ENCODE results near the gene OR2A12.

The OR2A12 gene

DNA sequence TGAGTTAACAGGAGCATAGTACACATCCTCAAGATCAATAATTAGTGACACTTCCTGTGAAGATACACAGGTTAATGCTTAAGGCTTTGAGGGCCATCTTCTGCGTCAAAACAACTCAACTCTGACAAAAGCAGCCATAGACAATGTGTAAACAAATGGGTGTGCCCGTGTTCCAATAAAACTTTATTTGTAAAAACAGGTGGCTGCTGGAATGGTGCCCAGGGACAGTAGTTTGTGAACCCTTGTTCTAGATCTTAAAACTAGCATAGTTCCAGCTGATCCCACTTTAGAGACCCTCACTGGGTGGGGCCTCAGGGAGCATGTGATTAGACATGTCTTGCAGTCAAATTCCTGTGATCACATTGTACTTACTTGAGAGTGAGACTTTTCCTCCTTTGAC lies 44.7 kb downstream of the OR2A12 start:
- Histone ChIP-seq H3K36me3 (ENCODE audit: insufficient read depth, low read length) (no peaks in the 10 kb centered on the region), H3K4me3 (ENCODE audit: low read length) (no peak overlapping the region), H3K4me1 (ENCODE audit: insufficient read depth, low read length) (no peaks in the 10 kb centered on the region), H2AFZ (ENCODE audit: low read depth, low read length) (no peak overlapping the region), H3K9me3 (ENCODE audit: low read length) (no peaks in the 10 kb centered on the region), H3K27me3 (ENCODE audit: insufficient read depth, low read length) (no peaks in the 10 kb centered on the region)

DNA sequence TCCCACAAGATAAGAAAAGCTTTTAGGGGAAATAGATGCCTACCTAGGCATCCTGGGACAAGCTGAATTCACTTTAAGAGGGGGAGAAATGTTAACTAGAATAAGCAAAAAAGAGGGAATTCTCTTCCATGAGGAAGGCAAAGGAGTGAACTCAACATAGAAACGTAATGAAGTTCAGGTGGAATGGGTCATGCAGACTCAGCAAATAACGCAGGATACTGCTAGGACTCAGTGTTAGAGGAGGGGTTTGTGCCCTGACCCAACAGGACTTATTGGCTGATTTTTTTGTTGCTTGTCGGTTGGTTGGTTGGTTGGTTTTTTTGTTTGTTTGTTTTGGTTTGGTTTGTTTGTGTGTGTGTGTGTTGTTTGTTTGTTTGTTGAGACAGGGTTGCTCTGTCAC lies 46.2 kb downstream of the OR2A12 start:
- Histone ChIP-seq H2AFZ (ENCODE audit: low read depth, low read length) (no peak overlapping the region), H3K9me3 (ENCODE audit: low read length) (no peaks in the 10 kb centered on the region), H3K4me3 (ENCODE audit: low read length) (no peak overlapping the region), H3K36me3 (ENCODE audit: insufficient read depth, low read length) (no peaks in the 10 kb centered on the region), H3K27me3 (ENCODE audit: insufficient read depth, low read length) (no peaks in the 10 kb centered on the region), H3K4me1 (ENCODE audit: insufficient read depth, low read length) (no peaks in the 10 kb centered on the region)

DNA sequence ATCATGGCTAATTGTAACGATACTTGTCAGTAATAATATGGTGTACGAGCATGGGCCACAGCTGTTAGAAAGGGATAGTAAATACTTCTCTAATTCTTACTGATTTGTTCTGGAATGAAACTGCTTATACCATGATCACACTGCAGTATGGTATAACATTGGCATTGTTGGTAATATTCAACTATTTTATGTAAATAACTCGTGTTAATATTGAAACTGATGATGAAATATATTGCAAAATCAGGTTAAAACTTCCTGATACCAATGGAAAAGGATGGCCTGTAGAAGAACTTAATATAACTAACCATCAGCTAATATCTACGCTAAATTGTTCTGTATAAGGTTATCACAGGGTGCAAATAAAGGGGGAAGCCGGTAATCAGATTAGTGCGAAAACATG lies 47.2 kb downstream of the OR2A12 start:
- H3K36me3 ChIP-seq (ENCODE audit: insufficient read depth, low read length): no peaks in the 10 kb centered on the region
- H3K4me3 ChIP-seq (ENCODE audit: low read length): no peak overlapping the region
- H3K4me1 ChIP-seq (ENCODE audit: insufficient read depth, low read length): no peaks in the 10 kb centered on the region
- no peaks in the 10 kb centered on the region for H3K27me3 ChIP-seq (ENCODE audit: insufficient read depth, low read length)
- no peaks in the 10 kb centered on the region for H3K9me3 ChIP-seq (ENCODE audit: low read length)
- H2AFZ ChIP-seq (ENCODE audit: low read depth, low read length): no peak overlapping the region

DNA sequence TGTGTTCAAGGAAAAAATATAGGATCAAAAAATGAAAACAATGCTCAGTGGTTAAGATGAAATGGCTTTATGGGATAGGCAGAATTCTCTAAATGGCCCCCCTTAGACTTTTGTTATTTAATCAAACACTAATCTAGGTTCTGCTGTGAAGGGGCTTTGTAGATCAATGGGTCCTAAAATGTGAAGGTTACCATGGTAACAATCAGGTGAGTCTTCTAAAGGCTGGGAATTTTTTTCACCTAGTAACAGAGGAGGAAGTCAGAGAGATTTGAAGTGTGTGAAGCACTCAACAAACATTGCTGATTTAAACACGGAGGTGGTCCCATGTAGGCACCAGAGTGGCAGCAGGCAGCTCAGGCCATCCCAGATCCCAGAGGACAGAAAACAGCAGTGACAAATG lies 48.0 kb downstream of the OR2A12 start:
- Histone ChIP-seq H3K4me3 (ENCODE audit: low read length) (no peak overlapping the region), H3K36me3 (ENCODE audit: insufficient read depth, low read length) (no peaks in the 10 kb centered on the region), H3K27me3 (ENCODE audit: insufficient read depth, low read length) (no peaks in the 10 kb centered on the region), H3K4me1 (ENCODE audit: insufficient read depth, low read length) (no peaks in the 10 kb centered on the region), H3K9me3 (ENCODE audit: low read length) (no peaks in the 10 kb centered on the region), H2AFZ (ENCODE audit: low read depth, low read length) (no peak overlapping the region)

DNA sequence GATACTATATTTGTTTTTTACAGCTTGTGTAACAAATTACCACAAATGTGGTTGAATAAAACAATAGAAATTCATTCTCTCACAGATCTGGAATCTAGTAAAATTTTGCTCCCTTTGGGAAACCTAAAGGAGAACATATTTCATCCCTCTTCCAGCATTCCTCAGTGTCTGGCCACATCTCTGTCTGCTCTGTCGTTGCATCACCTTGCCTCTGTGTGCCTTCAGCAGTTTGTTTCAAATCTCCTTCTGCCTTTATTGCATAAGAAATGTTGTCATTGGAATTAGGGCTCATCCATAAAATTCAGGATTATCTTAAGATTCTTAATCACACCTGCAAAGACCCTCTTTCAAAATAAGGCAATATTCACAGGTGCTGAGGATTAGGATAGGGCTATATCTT lies 51.4 kb downstream of the OR2A12 start:
- Histone ChIP-seq H3K36me3 (ENCODE audit: insufficient read depth, low read length) (no peaks in the 10 kb centered on the region), H2AFZ (ENCODE audit: low read depth, low read length) (no peak overlapping the region), H3K4me3 (ENCODE audit: low read length) (no peak overlapping the region), H3K27me3 (ENCODE audit: insufficient read depth, low read length) (no peaks in the 10 kb centered on the region), H3K9me3 (ENCODE audit: low read length) (no peaks in the 10 kb centered on the region), H3K4me1 (ENCODE audit: insufficient read depth, low read length) (no peaks in the 10 kb centered on the region)

DNA sequence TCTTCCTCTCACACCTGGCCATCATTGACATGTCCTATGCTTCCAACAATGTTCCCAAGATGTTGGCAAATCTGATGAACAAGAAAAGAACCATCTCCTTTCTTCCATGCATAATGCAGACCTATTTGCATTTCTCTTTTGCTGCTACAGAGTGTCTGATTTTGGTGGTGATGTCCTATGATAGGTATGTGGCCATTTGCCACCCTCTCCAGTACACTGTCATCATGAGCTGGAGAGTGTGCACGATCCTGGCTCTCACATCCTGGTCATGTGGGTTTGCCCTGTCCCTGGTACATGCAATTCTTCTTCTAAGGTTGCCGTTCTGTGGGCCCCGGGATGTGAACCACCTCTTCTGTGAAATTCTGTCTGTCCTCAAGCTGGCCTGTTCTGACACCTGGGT lies 56.1 kb downstream of the OR2A12 start:
- no peaks in the 10 kb centered on the region for H3K36me3 ChIP-seq (ENCODE audit: insufficient read depth, low read length)
- H3K9me3 ChIP-seq (ENCODE audit: low read length): peaks cover 2% of the 10 kb centered on the region
- no peak overlapping the region for H3K4me3 ChIP-seq (ENCODE audit: low read length)
- no peaks in the 10 kb centered on the region for H3K27me3 ChIP-seq (ENCODE audit: insufficient read depth, low read length)
- H2AFZ ChIP-seq (ENCODE audit: low read depth, low read length): no peak overlapping the region
- H3K4me1 ChIP-seq (ENCODE audit: insufficient read depth, low read length): no peaks in the 10 kb centered on the region

DNA sequence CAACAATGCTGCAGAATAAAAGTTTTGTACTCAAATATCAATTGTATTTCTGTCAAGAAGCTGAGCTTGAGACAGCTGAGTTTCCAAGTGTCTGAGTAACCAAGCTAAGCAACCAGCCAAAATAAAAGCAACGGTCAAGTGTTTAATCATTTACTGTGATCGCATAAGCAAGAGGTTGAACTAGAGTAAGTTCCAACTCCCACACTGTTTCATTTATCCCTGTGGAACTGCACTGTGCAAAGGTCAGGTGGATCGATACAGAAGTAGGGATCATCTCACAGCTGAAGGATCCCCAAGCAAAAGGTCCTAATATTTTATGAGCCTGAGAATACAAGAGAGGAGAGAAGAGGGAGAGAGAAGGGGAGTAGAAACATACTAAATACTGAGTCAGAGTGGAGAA lies 58.3 kb downstream of the OR2A12 start:
- Histone ChIP-seq H3K9me3 (ENCODE audit: low read length) (peaks cover 5% of the 10 kb centered on the region), H3K4me3 (ENCODE audit: low read length) (no peak overlapping the region), H3K36me3 (ENCODE audit: insufficient read depth, low read length) (no peaks in the 10 kb centered on the region), H3K4me1 (ENCODE audit: insufficient read depth, low read length) (no peaks in the 10 kb centered on the region), H3K27me3 (ENCODE audit: insufficient read depth, low read length) (no peaks in the 10 kb centered on the region), H2AFZ (ENCODE audit: low read depth, low read length) (no peak overlapping the region)

DNA sequence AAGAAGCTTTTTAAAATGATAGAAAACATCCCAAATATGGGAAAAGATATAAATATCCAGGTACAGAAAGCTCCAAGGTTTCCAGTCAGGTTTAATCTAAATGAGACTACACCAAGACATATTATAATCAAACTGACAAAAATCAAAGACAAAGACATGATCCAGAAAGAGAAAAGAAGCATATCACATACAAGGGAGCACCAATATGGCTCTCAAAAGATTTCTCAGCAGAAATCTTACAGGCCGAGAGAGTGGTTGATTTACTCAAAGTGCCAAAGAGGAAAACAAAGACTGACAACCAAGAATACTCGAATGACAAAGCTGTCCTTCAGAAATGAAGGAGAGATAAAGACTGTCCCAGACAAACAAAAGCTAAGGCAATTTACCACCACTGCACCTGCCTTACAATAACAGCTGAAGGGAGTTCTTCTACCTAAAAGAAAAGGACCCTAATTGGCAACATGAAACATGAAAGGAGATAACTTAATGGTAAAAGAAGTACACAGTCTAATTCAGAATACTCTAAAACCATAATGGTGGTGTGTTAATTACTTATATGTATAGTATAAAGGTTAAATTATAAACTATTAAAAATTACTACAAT lies 62.2 kb downstream of the OR2A12 start:
- Histone ChIP-seq H3K4me3 (ENCODE audit: low read length) (no peak overlapping the region), H3K9me3 (ENCODE audit: low read length) (peaks cover 5% of the 10 kb centered on the region), H3K27me3 (ENCODE audit: insufficient read depth, low read length) (no peaks in the 10 kb centered on the region), H3K36me3 (ENCODE audit: insufficient read depth, low read length) (no peaks in the 10 kb centered on the region), H3K4me1 (ENCODE audit: insufficient read depth, low read length) (no peaks in the 10 kb centered on the region), H2AFZ (ENCODE audit: low read depth, low read length) (no peak overlapping the region)

All from neuron (in vitro differentiated cells).